GM19467 (cell line): Measurements from ENCODE around the gene CYP4F12.

Experiments used
- ATAC-seq: cut with Tn5 transposase; IDR thresholded peaks from one replicate; pipeline ENCODE4 v1.9.1; 2021; ENCODE audit warnings: mild to moderate bottlenecking, moderate library complexity; ENCODE audit not compliant: unreplicated experiment

CYP4F12 gene

DNA sequence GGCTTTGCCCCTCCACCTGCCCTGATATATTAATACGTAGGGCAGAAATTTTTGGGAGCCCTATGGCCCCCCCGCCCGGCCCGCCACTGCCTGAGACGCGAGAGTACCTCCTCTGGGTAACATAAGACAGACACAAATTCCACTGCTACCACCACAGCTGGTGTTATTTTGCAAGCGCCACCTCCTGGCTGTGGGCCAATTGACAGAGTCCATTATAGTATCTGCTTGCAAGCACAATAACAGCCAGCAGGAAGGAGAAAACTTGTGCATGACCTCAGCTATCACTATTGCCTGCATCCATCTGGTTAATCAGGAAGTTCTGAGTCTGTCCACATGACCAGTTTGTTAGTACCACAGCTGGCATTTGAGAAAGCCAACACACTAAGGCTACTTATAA is 29.6 kb downstream of the CYP4F12 start:
- ATAC-seq: no peak

GRCh38 chr19:15714638-15715037 is 41.8 kb downstream of the CYP4F12 start:
- ATAC-seq: no peak

DNA sequence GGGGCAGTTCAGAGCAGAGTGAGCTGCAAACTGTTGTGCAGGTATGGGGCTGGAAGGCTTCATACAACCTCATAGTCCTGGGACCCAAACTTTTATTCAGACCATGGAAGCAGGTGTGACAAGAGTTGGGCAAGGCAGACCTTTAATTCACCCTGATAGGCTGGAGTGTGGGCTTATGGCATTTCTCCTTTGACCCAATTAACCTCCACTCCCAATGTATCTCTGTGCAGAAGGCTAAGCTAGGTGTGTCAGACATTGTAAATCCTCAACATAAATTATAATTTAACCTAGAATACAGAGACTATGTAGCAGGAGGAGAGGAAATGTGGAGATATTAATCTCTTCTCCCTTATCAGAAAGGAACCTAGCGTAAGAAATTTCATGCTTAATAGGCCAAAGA is 42.8 kb downstream of the CYP4F12 start:
- ATAC-seq: no peak

DNA sequence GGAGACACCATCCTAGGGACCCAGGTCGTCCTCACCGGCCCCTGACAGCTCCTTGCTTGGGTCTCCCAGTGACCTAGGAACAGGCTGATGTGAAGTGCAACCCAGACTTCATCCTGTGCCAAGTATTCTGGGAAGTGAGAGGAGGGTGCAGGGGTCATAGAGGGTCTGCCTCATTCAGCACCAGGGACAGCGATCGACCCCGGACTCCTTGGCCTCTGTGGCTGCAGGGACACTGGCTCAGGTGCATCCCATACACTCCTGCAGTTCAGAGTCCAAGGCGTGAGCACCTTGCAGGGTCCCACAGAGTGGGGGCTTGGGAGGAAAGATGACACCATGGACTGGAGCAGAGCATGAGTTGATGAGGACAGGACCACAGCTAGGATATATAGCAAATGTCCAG is 44.9 kb downstream of the CYP4F12 start:
- no peak for ATAC-seq

- no peak for ATAC-seq
Observed at GRCh38 chr19:15721268-15721667, 48.4 kb downstream of the CYP4F12 start.

- ATAC-seq: no peak
Observed at GRCh38 chr19:15722956-15723355, 50.1 kb downstream of the CYP4F12 start.

GRCh38 chr19:15727724-15728123 is 54.8 kb downstream of the CYP4F12 start, which contains the start of gene OR10H2:
Gene OR10H2, plus strand, starts transcription at chr19:15728024. Its CDS starts 20 bp downstream, at chr19:15728044.
- ATAC-seq: no peak

DNA sequence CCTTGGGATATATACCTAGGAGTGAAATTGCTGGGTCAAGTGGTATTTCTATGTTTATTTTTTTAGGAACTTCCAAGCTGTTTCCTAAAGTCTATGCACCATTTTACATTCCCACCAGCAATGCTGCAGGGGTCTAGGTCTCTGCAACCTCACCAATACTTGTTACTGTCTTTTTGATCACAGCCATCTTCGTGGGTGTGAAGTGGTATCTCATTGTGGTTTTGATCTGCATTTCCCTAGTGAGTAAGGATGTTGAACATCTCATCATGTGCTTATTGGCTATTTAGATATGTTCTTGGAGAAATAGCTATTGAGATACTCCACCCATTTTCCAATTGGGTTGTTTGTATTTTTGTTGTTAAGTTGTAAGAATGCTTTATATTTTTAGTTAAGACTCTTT is 57.7 kb downstream of the CYP4F12 start:
- no peak for ATAC-seq

DNA sequence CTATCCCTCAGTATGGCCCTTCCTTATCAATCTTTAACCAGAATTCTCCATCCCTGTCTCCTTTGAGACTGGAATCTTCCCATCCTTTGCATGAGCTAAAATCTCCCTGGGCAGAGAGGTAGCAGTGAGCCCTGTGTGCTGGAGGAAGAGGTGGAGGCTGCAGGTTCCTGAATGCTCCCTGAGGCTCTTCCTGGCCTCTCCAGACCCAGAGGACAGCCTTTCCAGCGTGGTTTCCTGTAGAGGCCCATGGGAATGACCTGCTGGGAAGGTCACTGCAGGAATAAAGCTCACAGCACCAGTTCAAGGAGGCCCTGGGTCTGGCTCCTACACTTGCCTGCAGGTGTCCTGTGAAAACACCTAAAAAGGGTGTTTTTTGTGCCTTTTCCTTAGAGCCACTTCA is 59.5 kb downstream of the CYP4F12 start:
- no peak for ATAC-seq

- no peak for ATAC-seq
Observed at GRCh38 chr19:15733895-15734294, 61.0 kb downstream of the CYP4F12 start.

DNA sequence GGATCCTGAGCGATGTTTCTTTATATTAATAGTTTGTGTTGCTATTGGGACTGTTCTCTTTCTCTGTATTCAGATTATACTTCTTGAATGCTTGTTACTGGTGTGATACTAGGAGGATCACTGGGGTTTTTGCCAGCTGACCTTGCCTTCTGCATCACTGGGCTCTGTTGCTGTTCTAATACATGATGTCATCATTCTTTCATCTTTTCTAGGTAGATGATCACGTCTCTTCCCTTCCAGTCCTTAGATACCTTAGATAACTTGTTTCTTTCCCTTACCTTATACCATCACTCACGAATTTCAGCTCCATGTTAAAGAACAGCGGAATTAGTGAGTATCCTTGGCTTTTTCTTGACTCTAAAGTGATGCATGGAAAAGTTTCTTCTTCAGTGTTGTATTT is 64.8 kb downstream of the CYP4F12 start, which contains the start of gene OR10H3:
Gene OR10H3, plus strand, starts transcription at position 264 of the 400 bp plus-strand sequence. CDS start 3,408 bp downstream, outside the sequence.
- no peak for ATAC-seq

DNA sequence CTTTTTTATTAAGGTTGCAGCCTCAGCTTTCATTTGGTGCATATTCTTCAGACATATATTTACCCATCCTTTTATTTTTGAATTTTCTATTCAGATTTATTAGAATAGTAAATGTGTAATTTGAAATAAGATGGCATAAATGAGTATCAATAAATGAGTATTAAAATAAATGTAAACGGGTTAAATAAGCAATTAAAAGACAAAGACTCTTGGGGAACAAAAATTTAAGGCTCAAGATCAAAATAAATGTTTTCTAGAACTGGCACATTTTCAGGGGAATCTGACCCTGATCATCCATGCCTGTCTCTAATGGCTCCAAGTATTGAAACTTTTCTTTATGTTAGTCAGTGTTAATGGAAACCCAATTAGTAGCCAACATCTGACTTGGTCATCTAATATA is 67.9 kb downstream of the CYP4F12 start:
- ATAC-seq: no peak
